Measurements from ENCODE around the gene ABHD6.
"Not testable (repeated sequence)": the region's sequence is repeated elsewhere in the genome, so short reads cannot be mapped to it uniquely, and the experiment has no call there.

DNA sequence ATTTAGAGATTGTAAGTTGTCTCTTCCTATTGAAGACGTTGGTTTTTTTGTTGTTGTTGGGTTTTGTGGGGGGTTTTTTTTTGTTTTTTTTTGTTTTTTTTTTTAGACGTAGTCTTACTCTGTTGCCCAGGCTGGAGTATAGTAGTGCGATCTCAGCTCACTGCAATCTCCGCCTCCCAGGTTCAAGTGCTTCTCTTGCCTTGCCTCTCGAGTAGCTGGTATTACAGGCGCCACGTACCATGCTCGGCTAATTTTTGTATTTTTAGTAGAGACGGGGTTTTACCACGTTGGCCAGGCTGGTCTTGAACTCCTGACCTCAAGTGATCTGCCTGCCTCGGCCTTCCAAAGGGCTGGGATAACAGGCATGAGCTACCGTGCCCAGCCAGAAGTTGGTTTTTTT is 101.6 kb downstream of the ABHD6 start:
- TF ChIP-seq, protein P1, sequence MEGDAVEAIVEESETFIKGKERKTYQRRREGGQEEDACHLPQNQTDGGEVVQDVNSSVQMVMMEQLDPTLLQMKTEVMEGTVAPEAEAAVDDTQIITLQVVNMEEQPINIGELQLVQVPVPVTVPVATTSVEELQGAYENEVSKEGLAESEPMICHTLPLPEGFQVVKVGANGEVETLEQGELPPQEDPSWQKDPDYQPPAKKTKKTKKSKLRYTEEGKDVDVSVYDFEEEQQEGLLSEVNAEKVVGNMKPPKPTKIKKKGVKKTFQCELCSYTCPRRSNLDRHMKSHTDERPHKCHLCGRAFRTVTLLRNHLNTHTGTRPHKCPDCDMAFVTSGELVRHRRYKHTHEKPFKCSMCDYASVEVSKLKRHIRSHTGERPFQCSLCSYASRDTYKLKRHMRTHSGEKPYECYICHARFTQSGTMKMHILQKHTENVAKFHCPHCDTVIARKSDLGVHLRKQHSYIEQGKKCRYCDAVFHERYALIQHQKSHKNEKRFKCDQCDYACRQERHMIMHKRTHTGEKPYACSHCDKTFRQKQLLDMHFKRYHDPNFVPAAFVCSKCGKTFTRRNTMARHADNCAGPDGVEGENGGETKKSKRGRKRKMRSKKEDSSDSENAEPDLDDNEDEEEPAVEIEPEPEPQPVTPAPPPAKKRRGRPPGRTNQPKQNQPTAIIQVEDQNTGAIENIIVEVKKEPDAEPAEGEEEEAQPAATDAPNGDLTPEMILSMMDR (IDR thresholded peaks at IDR 0.05): not testable (repeated sequence)
- TF ChIP-seq, protein P2, sequence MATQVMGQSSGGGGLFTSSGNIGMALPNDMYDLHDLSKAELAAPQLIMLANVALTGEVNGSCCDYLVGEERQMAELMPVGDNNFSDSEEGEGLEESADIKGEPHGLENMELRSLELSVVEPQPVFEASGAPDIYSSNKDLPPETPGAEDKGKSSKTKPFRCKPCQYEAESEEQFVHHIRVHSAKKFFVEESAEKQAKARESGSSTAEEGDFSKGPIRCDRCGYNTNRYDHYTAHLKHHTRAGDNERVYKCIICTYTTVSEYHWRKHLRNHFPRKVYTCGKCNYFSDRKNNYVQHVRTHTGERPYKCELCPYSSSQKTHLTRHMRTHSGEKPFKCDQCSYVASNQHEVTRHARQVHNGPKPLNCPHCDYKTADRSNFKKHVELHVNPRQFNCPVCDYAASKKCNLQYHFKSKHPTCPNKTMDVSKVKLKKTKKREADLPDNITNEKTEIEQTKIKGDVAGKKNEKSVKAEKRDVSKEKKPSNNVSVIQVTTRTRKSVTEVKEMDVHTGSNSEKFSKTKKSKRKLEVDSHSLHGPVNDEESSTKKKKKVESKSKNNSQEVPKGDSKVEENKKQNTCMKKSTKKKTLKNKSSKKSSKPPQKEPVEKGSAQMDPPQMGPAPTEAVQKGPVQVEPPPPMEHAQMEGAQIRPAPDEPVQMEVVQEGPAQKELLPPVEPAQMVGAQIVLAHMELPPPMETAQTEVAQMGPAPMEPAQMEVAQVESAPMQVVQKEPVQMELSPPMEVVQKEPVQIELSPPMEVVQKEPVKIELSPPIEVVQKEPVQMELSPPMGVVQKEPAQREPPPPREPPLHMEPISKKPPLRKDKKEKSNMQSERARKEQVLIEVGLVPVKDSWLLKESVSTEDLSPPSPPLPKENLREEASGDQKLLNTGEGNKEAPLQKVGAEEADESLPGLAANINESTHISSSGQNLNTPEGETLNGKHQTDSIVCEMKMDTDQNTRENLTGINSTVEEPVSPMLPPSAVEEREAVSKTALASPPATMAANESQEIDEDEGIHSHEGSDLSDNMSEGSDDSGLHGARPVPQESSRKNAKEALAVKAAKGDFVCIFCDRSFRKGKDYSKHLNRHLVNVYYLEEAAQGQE (IDR thresholded peaks at IDR 0.05; ENCODE audit: insufficient read depth in 1 of 2, low read depth in 2 of 2, low read length in 1 of 2): not testable (repeated sequence)
- not testable (repeated sequence) for TF ChIP-seq POLR2AphosphoS5 (IDR thresholded peaks at IDR 0.05; ENCODE audit: low read depth, low read length); SIN3A (IDR thresholded peaks at IDR 0.05; ENCODE audit: borderline replicate concordance, insufficient read depth, low read depth, low read length); TCF7L2 (IDR thresholded peaks at IDR 0.05; ENCODE audit: low read depth, low read length)

Measured in Panc1 (cell line).